H1 (cell line): ENCODE results near the gene EPYC.

Source experiments
- BRCA1 ChIP-seq: IDR thresholded peaks from 2 replicates; pipeline ENCODE4 v1.6.1; 2012; ENCODE audit warnings: low read depth, low read length, improper control_type of control experiment
- CEBPB ChIP-seq: IDR thresholded peaks from 2 replicates; pipeline ENCODE4 v1.6.1; 2012; ENCODE audit warnings: low read depth, low read length
- EP300 ChIP-seq, 2 experiments: IDR thresholded peaks; 1 replicate in 1 of 2; 2 replicates in 1 of 2; pipeline ENCODE4 v1.6.1; 2011 to 2012; ENCODE audit warnings: low read depth in 2 of 2, low read length in 2 of 2, mild to moderate bottlenecking in 2 of 2, borderline replicate concordance in 1 of 2, inconsistent platforms in 1 of 2, moderate library complexity in 1 of 2
- EZH2 ChIP-seq: fragments of 200-600 bp; sonication (generic); IDR thresholded peaks from 2 replicates; pipeline ENCODE4 v1.7.1; 2012; ENCODE audit warnings: low read depth, mild to moderate bottlenecking, moderate library complexity, low read length, inconsistent platforms; ENCODE audit not compliant: severe bottlenecking
- GABPA ChIP-seq: IDR thresholded peaks from 2 replicates; pipeline ENCODE4 v1.6.1; 2011; ENCODE audit warnings: mild to moderate bottlenecking, low read length, moderate library complexity, borderline replicate concordance; ENCODE audit not compliant: insufficient read depth
- NRF1 ChIP-seq: IDR thresholded peaks from 2 replicates; pipeline ENCODE4 v1.6.1; 2011; ENCODE audit warnings: mild to moderate bottlenecking, low read depth, low read length, improper control_type of control experiment
- POLR2AphosphoS5 ChIP-seq: IDR thresholded peaks from 2 replicates; pipeline ENCODE4 v1.6.1; 2011; ENCODE audit warnings: low read depth, low read length
- RAD21 ChIP-seq, 2 experiments: IDR thresholded peaks in 1 of 2; conservative IDR thresholded peaks in 1 of 2; 2 replicates each; pipeline ENCODE4 v1.6.1; 2011; ENCODE audit warnings: low read depth in 2 of 2, low read length in 2 of 2, improper control_type of control experiment in 1 of 2, inconsistent platforms in 1 of 2, mild to moderate bottlenecking in 1 of 2, moderate library complexity in 1 of 2
- SUZ12 ChIP-seq: fragments of 200-600 bp; sonication (generic); IDR thresholded peaks from 2 replicates; pipeline ENCODE4 v1.6.1; 2012; ENCODE audit warnings: mild to moderate bottlenecking, inconsistent platforms, low read length, moderate library complexity, mixed read lengths
- TAF1 ChIP-seq: IDR thresholded peaks from 2 replicates; pipeline ENCODE4 v1.6.1; 2011; ENCODE audit warnings: mild to moderate bottlenecking, low read depth, low read length
- TEAD4 ChIP-seq: IDR thresholded peaks from 2 replicates; pipeline ENCODE4 v1.6.1; 2012; ENCODE audit warnings: low read depth, low read length, inconsistent platforms, mixed read lengths
- YY1 ChIP-seq: IDR thresholded peaks from 2 replicates; pipeline ENCODE4 v1.6.1; 2011; ENCODE audit warnings: low read depth, mild to moderate bottlenecking, low read length
- TF ChIP-seq, protein P1 (sequence below), 3 experiments: IDR thresholded peaks; 1 replicate in 2 of 3; 2 replicates in 1 of 3; pipeline versions ENCODE4 v1.5.1 to v1.6.1; 2011; ENCODE audit warnings: low read length in 3 of 3, mild to moderate bottlenecking in 3 of 3, inconsistent platforms in 2 of 3, low read depth in 1 of 3, moderate library complexity in 1 of 3; ENCODE audit not compliant: insufficient read depth in 1 of 3; ENCODE audit errors: control extremely low read depth in 1 of 3
- TF ChIP-seq, protein P2 (sequence below): IDR thresholded peaks from 2 replicates; pipeline ENCODE4 v1.6.1; 2012; ENCODE audit warnings: inconsistent platforms

DNA sequence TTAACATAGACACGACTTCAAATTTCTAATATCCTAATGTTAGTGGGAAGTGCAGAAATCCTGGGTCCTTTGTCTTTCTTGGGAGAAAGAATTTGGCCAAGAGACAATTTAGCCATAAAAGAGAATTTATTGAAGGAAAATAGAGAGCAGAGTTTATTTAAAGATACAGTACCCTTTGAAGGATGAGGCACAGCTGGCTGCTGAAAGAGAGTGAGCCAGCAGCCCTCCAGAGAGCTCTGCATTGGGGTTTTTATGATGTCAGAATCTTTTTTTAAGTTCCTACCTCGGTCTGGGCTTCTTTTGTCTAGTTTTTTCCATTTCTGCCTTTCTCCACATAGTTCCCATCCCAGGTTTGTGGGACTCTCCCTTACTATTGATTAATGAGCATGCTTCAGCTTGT, 87.3 kb downstream of the EPYC start:
- TF ChIP-seq, protein P1, sequence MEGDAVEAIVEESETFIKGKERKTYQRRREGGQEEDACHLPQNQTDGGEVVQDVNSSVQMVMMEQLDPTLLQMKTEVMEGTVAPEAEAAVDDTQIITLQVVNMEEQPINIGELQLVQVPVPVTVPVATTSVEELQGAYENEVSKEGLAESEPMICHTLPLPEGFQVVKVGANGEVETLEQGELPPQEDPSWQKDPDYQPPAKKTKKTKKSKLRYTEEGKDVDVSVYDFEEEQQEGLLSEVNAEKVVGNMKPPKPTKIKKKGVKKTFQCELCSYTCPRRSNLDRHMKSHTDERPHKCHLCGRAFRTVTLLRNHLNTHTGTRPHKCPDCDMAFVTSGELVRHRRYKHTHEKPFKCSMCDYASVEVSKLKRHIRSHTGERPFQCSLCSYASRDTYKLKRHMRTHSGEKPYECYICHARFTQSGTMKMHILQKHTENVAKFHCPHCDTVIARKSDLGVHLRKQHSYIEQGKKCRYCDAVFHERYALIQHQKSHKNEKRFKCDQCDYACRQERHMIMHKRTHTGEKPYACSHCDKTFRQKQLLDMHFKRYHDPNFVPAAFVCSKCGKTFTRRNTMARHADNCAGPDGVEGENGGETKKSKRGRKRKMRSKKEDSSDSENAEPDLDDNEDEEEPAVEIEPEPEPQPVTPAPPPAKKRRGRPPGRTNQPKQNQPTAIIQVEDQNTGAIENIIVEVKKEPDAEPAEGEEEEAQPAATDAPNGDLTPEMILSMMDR (IDR thresholded peaks at IDR 0.05; ENCODE audit: control extremely low read depth in 1 of 3, insufficient read depth in 1 of 3, low read depth in 1 of 3, low read length in 3 of 3): no peak
- no peak for TF ChIP-seq CEBPB
- TF ChIP-seq GABPA: no peak
- TF ChIP-seq, protein P2, sequence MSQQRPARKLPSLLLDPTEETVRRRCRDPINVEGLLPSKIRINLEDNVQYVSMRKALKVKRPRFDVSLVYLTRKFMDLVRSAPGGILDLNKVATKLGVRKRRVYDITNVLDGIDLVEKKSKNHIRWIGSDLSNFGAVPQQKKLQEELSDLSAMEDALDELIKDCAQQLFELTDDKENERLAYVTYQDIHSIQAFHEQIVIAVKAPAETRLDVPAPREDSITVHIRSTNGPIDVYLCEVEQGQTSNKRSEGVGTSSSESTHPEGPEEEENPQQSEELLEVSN: no peak
- no peak for TF ChIP-seq TEAD4
- no peak for TF ChIP-seq YY1
- TF ChIP-seq NRF1: no peak
- TF ChIP-seq RAD21 (IDR thresholded peaks at IDR 0.05 in 1 of 2, conservative IDR thresholded peaks at IDR 0.05 in 1 of 2; ENCODE audit: low read depth in 2 of 2, low read length in 2 of 2): no peak
- TF ChIP-seq SUZ12: no peak
- no peak for TF ChIP-seq POLR2AphosphoS5
- TF ChIP-seq EP300 (IDR thresholded peaks at IDR 0.05; ENCODE audit: borderline replicate concordance in 1 of 2, low read depth in 2 of 2, low read length in 2 of 2): no peak
- TF ChIP-seq EZH2: no peak
- no peak for TF ChIP-seq TAF1
- no peak for TF ChIP-seq BRCA1
